Measurements from ENCODE around the gene GPX4. TPM values are rescaled to one million over a fixed set of nuclear protein-coding genes. Genes with fewer than 3 reads are reported as not detected.

GPX4 gene
- total RNA-seq, 1 experiment from 2014 or later = 355 TPM

- Histone ChIP-seq H3T11ph (ENCODE audit: low read length) (no peak overlapping the region), H3K27me3 (ENCODE audit: insufficient read depth, low read length) (no peaks in the 10 kb centered on the region), H3K18ac (ENCODE audit: insufficient read length, low read depth, low read length) (no peak overlapping the region), H2BK5ac (ENCODE audit: insufficient read length, low read length) (no peak overlapping the region), H3K23ac (ENCODE audit: insufficient read length, low read depth, low read length) (no peak overlapping the region), H3K4ac (ENCODE audit: low read depth, low read length) (no peak overlapping the region), H3K14ac (ENCODE audit: insufficient read depth, low read length) (no peak overlapping the region), H2BK120ac (ENCODE audit: low read depth, low read length, poor library complexity, severe bottlenecking) (no peak overlapping the region), H4K5ac (ENCODE audit: insufficient read length, low read depth, low read length) (no peak overlapping the region), H2AK5ac (ENCODE audit: insufficient read length, low read length) (no peak overlapping the region), H4K8ac (replicated peaks; ENCODE audit: insufficient read length, low read depth, low read length) (no peak overlapping the region), H3K4me2 (ENCODE audit: insufficient read depth, insufficient read length, low read length) (no peak overlapping the region), H3K79me2 (ENCODE audit: insufficient read depth, low read length) (no peaks in the 10 kb centered on the region; the same call in 1 of the 2 replicates), H3K23me2 (ENCODE audit: insufficient read length, low read depth, low read length, poor library complexity, severe bottlenecking) (no peaks in the 10 kb centered on the region), H2BK20ac (ENCODE audit: low read depth, low read length, poor library complexity, severe bottlenecking) (no peak overlapping the region), H3K27ac (ENCODE audit: insufficient read length, low read depth, low read length) (no peak overlapping the region), H3K56ac (ENCODE audit: insufficient read length, low read depth, low read length) (no peak overlapping the region), H4K91ac (ENCODE audit: insufficient read length, low read depth, low read length) (no peak overlapping the region), H2AFZ (ENCODE audit: low read length) (no peak overlapping the region), H3K9ac (ENCODE audit: extremely low read depth, insufficient read length, low read length) (no peak overlapping the region), H2BK15ac (ENCODE audit: low read depth, low read length) (no peak overlapping the region), H3K4me1 (ENCODE audit: insufficient read depth, low read length) (no peaks in the 10 kb centered on the region; the same call in 1 of the 2 replicates), H3K79me1 (ENCODE audit: insufficient read depth, low read depth, low read length, poor library complexity, severe bottlenecking) (no peaks in the 10 kb centered on the region), H2BK12ac (ENCODE audit: insufficient read length, low read depth, low read length) (no peak overlapping the region), H3K9me3 (ENCODE audit: control insufficient read depth, low read depth, low read length) (no peaks in the 10 kb centered on the region), H4K20me1 (ENCODE audit: control insufficient read depth, insufficient read depth, insufficient read length) (no peaks in the 10 kb centered on the region)
- Mint-ChIP-seq H3K4me1 (peaks cover 4 to 11% of the 10 kb centered on the region in 2 experiments), H3K27ac (no peak overlapping the region; a peak in 1 of 7 replicates), H3K4me3 (peak overlapping the region in 1 of 2 experiments; percentile 23; a peak in 1 of 5 replicates), H3K9me3 (no peaks in the 10 kb centered on the region), H3K36me3 (ENCODE audit: insufficient read depth in 1 of 3, low read depth in 3 of 3) (peaks cover 0 to 8% (median under 1%) of the 10 kb centered on the region in 3 experiments; a peak in 3 of 7 replicates), H3K27me3 (ENCODE audit: low read depth) (no peaks in the 10 kb centered on the region)
- DNase-seq = peak; percentile 86
- WGBS (ENCODE audit: extremely low coverage, insufficient read length, low lambda C conversion rate) = no CpG with 5 or more reads among the region's 25 CpGs
- TF ChIP-seq CTCF (conservative IDR thresholded peaks at IDR 0.05) = no peak
Measured at GRCh38 chr19:1133471-1133929, 29.7 kb downstream of the GPX4 start.
